WTC11 (cell line): ENCODE results near the gene WDR81.

ENCODE experiments used
- CDX4 ChIP-seq: fragments of 250-450 bp; sonication (Bioruptor Pico); IDR thresholded peaks from 2 replicates; pipeline ENCODE4 v1.9.0; 2021; ENCODE audit warnings: moderate library complexity, mild to moderate bottlenecking, inconsistent platforms, borderline replicate concordance
- CTCF ChIP-seq: fragments of 200-600 bp; IDR thresholded peaks from 2 replicates; pipeline ENCODE4 v1.8.0; 2022; ENCODE audit warnings: antibody characterized with exemption
- JUN ChIP-seq: sonication (generic); formaldehyde crosslinking; IDR thresholded peaks from 2 replicates; pipeline ENCODE4 v1.8.0; 2023; ENCODE audit warnings: mild to moderate bottlenecking, missing genetic modification reagents
- TEAD1 ChIP-seq: sonication (generic); formaldehyde crosslinking; IDR thresholded peaks from 2 replicates; pipeline ENCODE4 v1.8.0; 2022; ENCODE audit warnings: mild to moderate bottlenecking, missing genetic modification reagents
- TP53 ChIP-seq: sonication (generic); formaldehyde crosslinking; IDR thresholded peaks from 2 replicates; pipeline ENCODE4 v1.8.1; 2023; ENCODE audit warnings: mild to moderate bottlenecking, missing genetic modification reagents
- ZNF317 ChIP-seq: sonication (generic); formaldehyde crosslinking; IDR thresholded peaks from 2 replicates; pipeline ENCODE4 v1.8.1; 2023; ENCODE audit warnings: low read depth, mild to moderate bottlenecking, moderate library complexity, missing genetic modification reagents, borderline replicate concordance

- TF ChIP-seq CTCF (no peak), TP53 (CRISPR knock-in tag) (no peak), JUN (CRISPR knock-in tag) (no peak), ZNF317 (CRISPR knock-in tag) (no peak), TEAD1 (no peak), CDX4 (CRISPR knock-in tag) (no peak)
Measured at GRCh38 chr17:1765576-1765975, 41.1 kb downstream of the WDR81 start.
